B cell (primary cell): ENCODE data around the gene ANGPTL7.

ENCODE experiments used
- EZH2 ChIP-seq: IDR thresholded peaks from 2 replicates; pipeline ENCODE4 v1.6.1; 2012; ENCODE audit warnings: borderline replicate concordance, low read depth, mild to moderate bottlenecking, moderate library complexity, low read length; ENCODE audit not compliant: insufficient read depth, poor library complexity, severe bottlenecking
- TF ChIP-seq, protein P1 (sequence below): fragments of 200-600 bp; IDR thresholded peaks from one replicate; pipeline ENCODE4 v1.8.0; 2022; ENCODE audit warnings: antibody characterized with exemption, mild to moderate bottlenecking

DNA sequence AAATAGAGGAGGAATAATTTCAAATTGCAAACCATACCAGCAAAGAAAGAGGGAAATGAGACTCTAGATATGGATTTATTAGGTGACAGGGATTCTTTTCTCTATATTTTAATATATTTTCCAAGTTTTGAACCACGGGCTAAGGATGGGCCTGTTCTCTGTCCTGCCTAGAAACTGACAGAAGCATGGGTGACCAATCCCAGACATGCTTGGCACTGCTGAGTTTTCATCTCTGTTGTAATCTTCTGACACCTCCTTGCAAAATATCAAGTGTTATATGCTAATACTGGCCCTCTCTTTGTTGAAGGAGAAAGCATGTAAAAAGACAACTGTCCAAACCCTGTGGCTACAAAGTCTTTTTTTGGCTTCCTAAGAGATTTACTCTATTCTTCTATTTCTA is 774 bp upstream of the ANGPTL7 start:
- TF ChIP-seq, protein P1, sequence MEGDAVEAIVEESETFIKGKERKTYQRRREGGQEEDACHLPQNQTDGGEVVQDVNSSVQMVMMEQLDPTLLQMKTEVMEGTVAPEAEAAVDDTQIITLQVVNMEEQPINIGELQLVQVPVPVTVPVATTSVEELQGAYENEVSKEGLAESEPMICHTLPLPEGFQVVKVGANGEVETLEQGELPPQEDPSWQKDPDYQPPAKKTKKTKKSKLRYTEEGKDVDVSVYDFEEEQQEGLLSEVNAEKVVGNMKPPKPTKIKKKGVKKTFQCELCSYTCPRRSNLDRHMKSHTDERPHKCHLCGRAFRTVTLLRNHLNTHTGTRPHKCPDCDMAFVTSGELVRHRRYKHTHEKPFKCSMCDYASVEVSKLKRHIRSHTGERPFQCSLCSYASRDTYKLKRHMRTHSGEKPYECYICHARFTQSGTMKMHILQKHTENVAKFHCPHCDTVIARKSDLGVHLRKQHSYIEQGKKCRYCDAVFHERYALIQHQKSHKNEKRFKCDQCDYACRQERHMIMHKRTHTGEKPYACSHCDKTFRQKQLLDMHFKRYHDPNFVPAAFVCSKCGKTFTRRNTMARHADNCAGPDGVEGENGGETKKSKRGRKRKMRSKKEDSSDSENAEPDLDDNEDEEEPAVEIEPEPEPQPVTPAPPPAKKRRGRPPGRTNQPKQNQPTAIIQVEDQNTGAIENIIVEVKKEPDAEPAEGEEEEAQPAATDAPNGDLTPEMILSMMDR: no peak
- no peak for TF ChIP-seq EZH2
